GM23248 (cell line): Measurements from ENCODE around the gene DROSHA.

Experiments
- EZH2 ChIP-seq: fragments of 200-600 bp; sonication (generic); IDR thresholded peaks from 2 replicates; pipeline ENCODE4 v1.6.1; 2018; ENCODE audit warnings: antibody characterized with exemption, mild to moderate bottlenecking; ENCODE audit not compliant: insufficient read depth, poor library complexity, severe bottlenecking
- EZH2phosphoT487 ChIP-seq: fragments of 200-600 bp; sonication (generic); IDR thresholded peaks from 2 replicates; pipeline ENCODE4 v1.6.1; 2018; ENCODE audit warnings: antibody characterized with exemption, moderate library complexity, mild to moderate bottlenecking, low read depth; ENCODE audit not compliant: insufficient read depth

DNA sequence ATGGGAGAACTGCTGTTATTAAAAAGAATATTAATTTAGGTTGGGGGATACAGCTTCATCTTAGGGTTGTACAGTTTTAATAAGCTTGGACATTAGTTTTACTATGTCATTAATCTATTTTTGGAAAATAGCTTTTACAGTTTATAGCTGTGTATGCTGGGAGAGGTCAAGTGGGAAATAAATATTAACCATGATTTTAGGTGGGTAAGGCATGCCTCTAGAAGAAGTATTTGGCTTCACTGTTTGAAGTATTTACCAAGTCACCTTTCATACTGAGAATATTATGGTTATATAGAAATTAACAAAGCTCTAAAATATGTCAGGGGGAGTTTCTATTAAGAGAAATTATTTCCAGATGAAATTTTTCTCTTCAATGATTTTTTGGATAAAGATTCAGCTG, 5.5 kb upstream of the DROSHA start:
- TF ChIP-seq EZH2 (no peak), EZH2phosphoT487 (no peak)
